AG08395 (cell line): ENCODE results near the gene ERC2.

ENCODE experiments used
- DNase-seq: peaks from one replicate; pipeline ENCODE4 v3.0.0; 2012; ENCODE audit warnings: mixed read lengths, low spot score

The ERC2 gene

GRCh38 chr3:55490276-55490913 lies 977.9 kb downstream of the ERC2 start:
- no peak for DNase-seq

- DNase-seq, result no peak
Measured at GRCh38 chr3:55489798-55490132, 978.5 kb downstream of the ERC2 start.

- peak; percentile 90 for DNase-seq
Measured at GRCh38 chr3:55488398-55489055, 979.7 kb downstream of the ERC2 start.

- DNase-seq, result peak; percentile 36
Measured at GRCh38 chr3:55487381-55488241, 980.7 kb downstream of the ERC2 start.

- peak; percentile 30 for DNase-seq
Measured at GRCh38 chr3:55486857-55487380, 981.3 kb downstream of the ERC2 start, which contains the start of gene WNT5A. Gene WNT5A (minus strand): TSS chr3:55487306. CDS start chr3:55486985, 321 bp downstream.

GRCh38 chr3:55486101-55486856 lies 982.0 kb downstream of the ERC2 start:
- peak; percentile 47 for DNase-seq

GRCh38 chr3:55484801-55485791 lies 983.2 kb downstream of the ERC2 start:
- DNase-seq, result peak; percentile 70

GRCh38 chr3:55484191-55484689 lies 984.0 kb downstream of the ERC2 start:
- DNase-seq, result no peak

GRCh38 chr3:55483196-55484095 lies 984.8 kb downstream of the ERC2 start:
- DNase-seq, result no peak

- peak; percentile 50 for DNase-seq
Measured at GRCh38 chr3:55482496-55483195, 985.6 kb downstream of the ERC2 start.

- DNase-seq, result peak; percentile 48
Measured at GRCh38 chr3:55481744-55482495, 986.3 kb downstream of the ERC2 start.

GRCh38 chr3:55480911-55481743 lies 987.1 kb downstream of the ERC2 start:
- peak; percentile 74 for DNase-seq

GRCh38 chr3:55477306-55478303 lies 990.7 kb downstream of the ERC2 start:
- no peak for DNase-seq

- peak; percentile 63 for DNase-seq
Measured at GRCh38 chr3:55476515-55476914, 991.8 kb downstream of the ERC2 start.

GRCh38 chr3:55474213-55474632 lies 994.0 kb downstream of the ERC2 start:
- DNase-seq, result no peak

GRCh38 chr3:55473788-55474187 lies 994.5 kb downstream of the ERC2 start:
- no peak for DNase-seq
